Left renal cortex interstitium (tissue), 4 donors: ENCODE data around the gene PLGRKT. TPM values are rescaled to one million over a fixed set of nuclear protein-coding genes. Genes with fewer than 3 reads are reported as not detected.
A peak's percentile ranks its signal among the peaks of the same experiment; 100 is the strongest.
"Not testable (repeated sequence)": the region's sequence is repeated elsewhere in the genome, so short reads cannot be mapped to it uniquely, and the experiment has no call there.

Source experiments
- DNase-seq, 4 donors: peaks; one replicate each; pipeline ENCODE4 v3.0.0-alpha.2; 2013; ENCODE audit warnings: low read depth in 4 of 4, low spot score in 2 of 4, missing footprints in 1 of 4
- polyA plus RNA-seq, 4 donors: library from polyadenylated mRNA; unstranded; fragments of 120-200 nt; gene quantifications; one replicate each; pipeline ENCODE4 v1.2.1, GENCODE V29; 2013; ENCODE audit not compliant: insufficient read length in 4 of 4

The PLGRKT gene
- polyA plus RNA-seq, 4 donors = 32.1 to 45.8 (median 39.6) TPM

DNA sequence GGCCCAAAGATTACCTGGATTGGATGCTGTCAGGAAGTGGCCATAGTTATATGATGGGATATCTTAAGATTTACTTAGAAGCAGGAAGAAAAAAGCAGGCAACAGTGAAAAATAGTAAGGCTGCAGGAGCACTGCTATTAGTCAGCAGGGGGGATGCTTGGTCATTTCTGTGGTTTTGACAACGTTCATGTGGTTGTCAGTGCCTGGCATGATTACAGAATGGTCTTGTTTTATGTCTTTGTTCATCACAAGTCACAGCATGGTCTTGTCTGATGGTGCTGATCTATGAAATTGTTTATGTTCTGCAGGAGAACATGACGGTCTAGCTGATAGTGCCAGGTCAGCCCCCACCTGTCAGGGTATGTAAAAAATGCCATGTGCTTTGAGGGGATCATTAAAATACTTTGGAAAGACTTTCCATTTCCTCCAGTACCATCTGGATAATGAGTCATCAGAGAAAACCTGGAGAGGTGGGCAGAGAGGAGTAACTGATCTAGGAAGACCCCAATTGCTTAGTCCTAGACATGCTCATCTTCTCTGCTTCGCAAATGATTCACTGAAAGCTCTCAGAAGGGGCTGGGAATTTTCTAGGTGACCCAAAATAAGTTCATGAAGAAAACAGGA is 48.5 kb downstream of the PLGRKT start:
- no peak for DNase-seq

DNA sequence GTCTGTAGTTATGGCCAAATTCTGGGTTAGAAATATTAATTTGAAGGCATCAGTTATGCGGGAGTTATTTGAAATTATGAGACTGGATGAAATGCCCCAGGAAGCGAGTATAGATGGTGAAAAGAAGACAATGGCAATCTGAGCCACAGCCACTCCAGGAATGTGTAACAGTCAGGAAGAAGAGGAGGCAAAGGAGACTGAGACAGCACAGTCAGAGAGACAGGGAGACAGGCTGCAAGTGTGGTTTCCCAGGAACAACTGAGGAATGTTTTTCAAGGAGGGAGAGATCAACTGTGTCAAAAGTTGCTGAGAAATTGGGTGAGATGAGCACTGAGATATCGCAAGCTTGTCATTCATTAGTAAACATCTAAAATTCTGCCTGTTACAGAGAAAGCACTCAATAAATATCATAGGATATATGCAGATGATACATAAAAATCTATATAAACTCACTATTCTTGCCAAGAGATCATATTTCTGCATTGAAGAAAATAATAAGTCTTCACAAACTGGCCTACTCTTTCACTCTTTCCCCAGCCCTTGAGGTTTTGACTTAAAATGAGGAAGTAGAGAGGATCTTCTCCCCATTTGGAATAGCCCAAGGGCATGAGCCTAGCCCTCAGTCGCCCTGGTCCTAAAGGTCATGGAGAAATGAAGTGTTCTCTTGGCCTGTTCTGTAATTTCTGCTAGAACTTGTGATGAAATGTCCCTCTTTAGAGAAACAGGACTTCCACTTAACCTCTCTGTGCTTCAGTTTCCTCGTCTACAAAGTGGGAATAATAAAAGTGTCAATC is 49.5 kb downstream of the PLGRKT start:
- DNase-seq = no peak

GRCh38 chr9:5384436-5384835 is 53.3 kb downstream of the PLGRKT start:
- no peak for DNase-seq

DNA sequence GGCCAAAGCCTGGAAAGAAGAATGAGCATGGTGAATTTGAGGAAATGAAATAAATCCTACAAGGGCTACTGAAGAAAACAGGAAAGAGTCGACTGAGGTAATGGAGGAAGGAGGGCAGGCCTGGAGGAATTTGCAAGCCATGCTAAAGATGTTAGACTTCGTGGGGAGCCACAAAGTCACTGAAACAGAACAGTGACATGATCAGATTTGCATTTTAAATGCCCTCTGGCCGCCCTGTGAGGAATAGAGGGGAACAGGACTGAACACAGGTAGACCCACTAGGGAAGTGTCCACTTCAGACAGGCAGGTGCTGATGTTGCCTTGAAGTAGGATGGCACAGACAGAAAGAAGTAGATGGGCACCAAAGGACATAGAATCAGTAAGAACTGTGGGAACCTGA is 55.2 kb downstream of the PLGRKT start:
- DNase-seq = no peak

DNA sequence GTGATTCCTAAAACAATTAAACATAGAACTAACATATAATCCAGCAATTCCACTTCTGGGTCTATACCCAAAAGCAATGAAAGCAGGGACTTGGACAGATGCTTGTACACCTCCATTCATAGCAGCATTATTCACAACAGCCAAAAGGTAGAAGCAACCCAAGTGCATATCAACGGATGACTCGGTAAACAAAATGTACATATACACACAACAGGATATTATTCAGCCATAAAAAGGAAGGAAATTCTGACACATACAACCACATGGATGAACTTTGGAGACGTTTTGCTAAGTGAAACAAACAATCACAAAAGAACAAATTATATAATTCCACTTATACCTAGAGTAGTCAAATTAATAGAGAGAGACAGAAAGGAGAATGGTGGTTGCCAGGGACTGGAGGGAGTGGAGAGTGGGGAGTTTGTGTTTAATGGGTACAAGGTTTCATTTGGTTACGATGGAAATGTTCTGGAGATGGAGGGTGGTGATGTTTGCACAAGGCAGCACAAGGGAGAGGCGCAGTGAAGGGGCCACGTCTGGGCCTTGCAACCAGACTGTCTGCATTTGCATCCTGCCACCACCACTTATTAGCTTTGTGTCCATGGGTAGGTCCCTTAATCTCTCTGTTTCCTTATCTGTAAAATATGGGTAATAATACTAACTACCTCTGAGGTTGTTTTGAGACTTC is 61.8 kb downstream of the PLGRKT start:
- DNase-seq = no peak

DNA sequence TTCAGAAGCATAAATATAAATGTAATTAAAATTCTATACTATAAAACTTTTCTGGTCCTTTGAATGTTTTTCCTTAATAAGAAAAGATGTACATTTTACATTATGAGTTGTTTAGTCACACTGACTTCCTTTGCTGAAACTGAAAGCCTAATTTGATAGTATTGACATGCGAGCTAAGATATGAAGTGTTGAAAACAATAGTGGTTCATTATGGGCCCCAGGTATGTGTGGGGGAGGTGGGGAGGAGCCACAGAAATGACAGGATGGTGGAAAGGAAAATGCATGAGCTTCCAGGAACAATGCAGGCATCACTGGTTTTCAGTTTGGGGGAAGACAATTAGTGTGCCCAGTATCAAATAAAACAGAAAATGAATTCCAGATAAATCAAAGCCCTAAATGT is 62.6 kb downstream of the PLGRKT start:
- DNase-seq = no peak

DNA sequence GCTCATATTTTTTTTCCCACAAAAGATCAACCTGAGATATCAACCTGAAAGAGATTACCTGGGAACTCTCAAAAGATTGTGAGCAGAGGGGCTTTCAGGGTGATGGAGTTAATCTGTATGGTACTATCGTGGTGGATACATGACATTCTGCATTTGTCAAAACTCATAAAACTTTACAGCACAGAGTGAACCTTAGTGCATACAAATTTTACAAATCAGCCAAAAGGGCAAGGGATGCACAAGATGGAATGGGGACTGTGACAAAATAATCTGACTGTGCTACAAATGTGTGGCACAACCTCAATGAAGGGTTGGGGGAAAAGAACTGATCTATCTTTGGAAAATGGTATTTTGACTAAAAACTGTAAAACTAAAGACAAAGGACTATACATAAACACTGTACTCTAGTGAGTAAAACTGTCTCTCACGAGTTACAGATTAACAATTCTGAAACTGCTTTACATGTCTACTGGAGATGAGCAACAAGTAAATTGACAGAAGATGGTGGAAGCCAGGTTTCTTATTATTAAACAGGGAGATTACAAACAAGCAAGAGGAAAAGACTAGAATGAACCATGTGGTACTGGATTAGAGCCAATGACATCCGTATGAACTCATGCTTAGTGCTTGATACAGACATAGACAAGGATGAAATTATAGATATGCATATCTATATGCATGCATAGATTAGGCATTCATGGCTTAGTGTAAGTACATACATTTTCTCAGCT is 73.3 kb downstream of the PLGRKT start:
- no peak for DNase-seq

DNA sequence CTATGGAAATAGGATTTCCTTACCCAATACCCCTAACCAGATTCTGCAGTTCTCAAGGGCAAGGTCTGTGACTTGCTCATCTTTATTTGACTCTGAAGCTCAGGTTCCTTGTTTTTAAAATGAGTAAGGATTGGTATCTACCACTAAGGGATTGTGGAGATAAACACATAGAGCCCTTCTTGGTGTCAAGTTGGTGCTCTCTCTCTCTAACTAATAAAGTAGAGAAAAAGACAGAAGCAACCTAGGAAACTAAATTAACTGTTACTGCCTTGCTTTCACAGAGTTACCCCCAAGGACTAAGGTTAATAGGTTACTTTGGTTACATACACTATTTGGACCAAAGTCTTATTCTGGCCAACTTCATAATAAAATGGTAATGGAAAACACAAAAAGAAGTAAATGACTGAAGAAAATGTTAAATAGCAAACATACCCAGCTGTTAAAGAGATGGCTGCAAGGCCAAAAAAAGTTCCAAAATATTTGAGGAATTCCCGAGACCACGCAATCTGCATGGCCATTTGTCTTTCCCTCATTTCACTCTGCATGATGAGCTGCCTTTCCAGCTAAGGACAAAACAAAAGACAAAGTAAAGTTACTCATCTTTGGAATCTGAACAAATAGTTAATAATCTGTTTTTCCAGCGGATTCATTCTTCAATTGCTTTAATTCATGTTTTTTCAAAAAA is 76.3 kb downstream of the PLGRKT start:
- DNase-seq = no peak

- DNase-seq = no peak
Measured at GRCh38 chr9:5360341-5360740, 77.4 kb downstream of the PLGRKT start.

DNA sequence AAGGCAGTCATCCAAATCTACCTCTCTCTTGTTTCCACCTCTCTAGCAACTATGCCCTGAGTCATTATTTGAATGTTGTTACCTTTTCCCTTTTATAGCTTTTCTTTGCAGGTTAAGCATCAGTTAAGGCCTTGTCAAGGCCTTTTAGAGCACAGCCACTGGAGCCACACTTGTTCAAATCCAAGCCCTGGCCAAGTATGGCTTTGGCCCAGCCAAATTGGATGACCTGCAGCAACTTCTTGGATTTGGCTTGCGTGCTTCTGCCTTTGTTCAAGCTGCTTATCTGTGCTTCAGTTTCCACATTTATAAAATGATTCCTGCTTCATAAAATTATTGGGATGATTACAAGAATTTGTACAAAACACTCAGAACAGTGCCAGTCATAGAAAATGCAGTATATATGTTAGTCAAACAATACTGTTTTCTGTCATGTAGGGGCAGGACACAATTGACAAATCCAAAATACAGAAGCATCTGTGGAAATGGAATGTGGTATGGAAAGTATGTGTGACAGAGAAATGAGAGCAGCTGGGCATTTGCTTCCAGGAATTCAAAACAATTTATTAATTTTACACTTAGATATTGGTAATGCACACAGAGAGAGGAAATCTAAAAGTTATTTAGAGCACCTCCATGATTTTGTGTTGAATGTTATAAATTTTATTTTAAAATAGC is 80.2 kb downstream of the PLGRKT start:
- no peak for DNase-seq

GRCh38 chr9:5355817-5356216 is 81.9 kb downstream of the PLGRKT start:
- DNase-seq = no peak

DNA sequence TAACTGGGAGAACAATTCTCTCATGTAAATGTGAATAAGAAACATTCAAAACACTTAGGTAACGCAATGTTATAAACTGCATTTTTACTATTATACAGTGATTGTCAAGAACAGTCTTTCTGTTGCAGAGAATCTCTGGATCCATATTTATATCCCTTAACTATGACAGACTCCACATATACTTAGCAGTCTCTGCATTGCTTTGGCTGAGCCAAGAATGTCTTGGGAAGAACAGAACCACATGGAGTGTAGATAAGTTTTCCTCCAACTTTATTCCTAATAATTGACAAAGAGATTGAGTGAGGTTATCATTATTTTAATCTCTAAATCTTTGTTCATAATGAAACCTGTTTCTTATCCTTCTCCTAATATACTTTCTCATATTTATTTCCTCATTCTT is 82.5 kb downstream of the PLGRKT start:
- no peak for DNase-seq

DNA sequence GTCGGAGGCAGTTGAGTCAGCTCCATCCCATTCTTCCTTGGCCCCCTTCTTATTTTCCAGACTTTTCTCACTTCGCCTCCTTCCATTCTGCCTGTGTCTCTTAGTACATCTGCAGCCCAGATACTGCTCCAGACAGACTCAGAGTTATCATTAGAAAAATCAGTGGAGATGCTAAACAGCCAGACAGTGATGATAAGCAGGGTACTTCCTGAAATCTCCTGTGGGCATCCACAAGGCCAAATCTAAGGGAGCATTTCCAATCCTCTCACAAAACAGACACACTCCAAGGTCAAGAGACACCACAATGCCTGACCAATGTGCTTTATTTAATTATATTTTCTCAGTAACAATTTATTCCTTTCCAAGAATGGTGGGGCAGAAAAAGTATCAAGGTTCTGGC is 83.5 kb downstream of the PLGRKT start:
- DNase-seq = no peak

DNA sequence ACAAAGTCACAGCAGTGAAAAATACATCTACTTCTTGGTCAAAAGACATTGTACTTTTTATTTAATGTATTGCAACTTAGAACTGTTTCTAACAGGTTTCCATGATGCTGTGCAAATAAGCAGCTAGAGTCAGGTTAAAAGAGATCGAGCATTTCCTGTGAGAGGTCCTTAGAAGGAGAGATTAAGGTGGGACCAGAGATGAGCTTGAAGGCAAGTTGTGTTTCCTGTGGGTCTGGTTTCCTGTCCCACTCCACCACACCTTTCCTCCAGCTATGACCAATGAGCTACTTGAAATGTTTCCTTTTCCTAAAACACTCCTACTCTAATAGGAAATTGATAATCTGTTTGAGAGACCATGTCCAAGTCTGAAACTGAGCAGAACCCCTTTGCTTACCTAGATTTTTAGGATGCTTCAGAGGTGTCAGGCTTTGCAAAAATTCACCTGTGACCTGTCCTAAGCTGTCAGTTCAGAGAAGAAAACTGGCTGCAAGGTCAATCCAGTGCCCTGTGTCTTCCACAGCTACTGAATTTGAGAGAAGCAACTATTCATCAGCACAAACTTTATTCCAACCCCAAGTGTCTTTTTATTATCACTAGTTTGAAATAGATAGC is 85.0 kb downstream of the PLGRKT start:
- DNase-seq = no peak

GRCh38 chr9:5338992-5339981 is 98.4 kb downstream of the PLGRKT start, which contains the start of gene RLN1:
Gene RLN1 (minus strand): TSS chr9:5339876. CDS start chr9:5339746, 130 bp downstream.
- DNase-seq = peak in 2 of 4 donors; percentile 1 to 6

- DNase-seq = no peak
Measured at GRCh38 chr9:5336688-5337087, 101.0 kb downstream of the PLGRKT start.

GRCh38 chr9:5331276-5331675 is 106.4 kb downstream of the PLGRKT start:
- DNase-seq = not testable (repeated sequence)

GRCh38 chr9:5326893-5327548 is 110.7 kb downstream of the PLGRKT start:
- no peak for DNase-seq
